Measurements from ENCODE around the gene DDX52.

DDX52 gene

DNA sequence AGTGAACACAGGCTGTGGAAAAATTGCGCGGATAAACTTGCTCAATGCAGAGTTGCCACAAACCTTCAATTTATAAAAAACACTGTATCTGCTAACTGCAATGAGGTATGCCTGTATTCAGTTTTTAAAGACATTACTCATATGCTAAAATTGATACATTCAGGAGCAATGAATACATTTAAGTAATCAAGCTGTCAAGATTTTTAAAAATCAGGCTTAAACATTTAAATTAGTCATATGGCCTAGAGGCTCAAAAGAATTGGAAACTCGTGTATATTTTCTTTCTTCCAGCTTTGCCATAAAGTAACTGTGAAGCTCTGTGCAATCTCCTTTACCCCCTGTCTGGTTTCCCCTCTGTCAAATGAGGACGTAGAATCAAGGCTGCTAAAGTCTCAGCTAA, 38.2 kb downstream of the DDX52 start:
- Histone ChIP-seq H3K9me3 (ENCODE audit: low read length) (peaks cover 13% of the 10 kb centered on the region), H3K36me3 (ENCODE audit: insufficient read depth, low read length) (peaks cover 23% of the 10 kb centered on the region), H3K27me3 (ENCODE audit: insufficient read depth, low read length) (no peaks in the 10 kb centered on the region), H3K4me3 (ENCODE audit: low read length) (no peak overlapping the region), H2AFZ (ENCODE audit: low read depth, low read length) (no peak overlapping the region), H3K4me1 (ENCODE audit: insufficient read depth, low read length) (peaks cover 13% of the 10 kb centered on the region)

DNA sequence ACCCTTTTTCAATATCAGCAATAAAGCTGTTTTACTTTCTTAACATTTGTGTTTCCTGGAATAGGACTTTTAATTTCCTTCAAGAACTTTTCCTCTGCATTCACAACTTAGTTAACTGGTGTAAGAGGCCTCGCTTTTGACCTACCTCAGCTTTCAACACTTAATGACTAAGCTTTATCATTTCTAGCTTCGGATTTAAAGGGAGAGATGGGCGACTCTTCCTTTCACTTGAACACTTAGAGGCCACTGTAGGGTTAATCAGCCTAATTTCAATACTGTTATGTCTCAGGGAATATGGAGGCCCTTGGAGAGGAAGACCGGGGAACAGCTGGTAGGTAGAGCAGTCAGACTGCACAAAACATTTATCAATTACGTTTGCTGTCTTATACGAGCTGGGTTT, 38.7 kb downstream of the DDX52 start:
- Histone ChIP-seq H3K9me3 (ENCODE audit: low read length) (peaks cover 13% of the 10 kb centered on the region), H3K36me3 (ENCODE audit: insufficient read depth, low read length) (peaks cover 27% of the 10 kb centered on the region), H2AFZ (ENCODE audit: low read depth, low read length) (no peak overlapping the region), H3K4me3 (ENCODE audit: low read length) (no peak overlapping the region), H3K27me3 (ENCODE audit: insufficient read depth, low read length) (no peaks in the 10 kb centered on the region), H3K4me1 (ENCODE audit: insufficient read depth, low read length) (peaks cover 8% of the 10 kb centered on the region)

GRCh38 chr17:37598145-37598544, 45.1 kb downstream of the DDX52 start:
- H2AFZ ChIP-seq (ENCODE audit: low read depth, low read length) = no peak overlapping the region
- H3K4me3 ChIP-seq (ENCODE audit: low read length) = no peak overlapping the region
- H3K27me3 ChIP-seq (ENCODE audit: insufficient read depth, low read length) = no peaks in the 10 kb centered on the region
- H3K9me3 ChIP-seq (ENCODE audit: low read length) = no peaks in the 10 kb centered on the region
- no peaks in the 10 kb centered on the region for H3K4me1 ChIP-seq (ENCODE audit: insufficient read depth, low read length)
- peaks cover 54% of the 10 kb centered on the region for H3K36me3 ChIP-seq (ENCODE audit: insufficient read depth, low read length)

- peaks cover 52% of the 10 kb centered on the region for H3K36me3 ChIP-seq (ENCODE audit: insufficient read depth, low read length)
- H3K4me1 ChIP-seq (ENCODE audit: insufficient read depth, low read length) = no peaks in the 10 kb centered on the region
- H3K4me3 ChIP-seq (ENCODE audit: low read length) = no peak overlapping the region
- H3K9me3 ChIP-seq (ENCODE audit: low read length) = no peaks in the 10 kb centered on the region
- no peak overlapping the region for H2AFZ ChIP-seq (ENCODE audit: low read depth, low read length)
- no peaks in the 10 kb centered on the region for H3K27me3 ChIP-seq (ENCODE audit: insufficient read depth, low read length)
Observed at GRCh38 chr17:37592291-37592690, 51.0 kb downstream of the DDX52 start.

DNA sequence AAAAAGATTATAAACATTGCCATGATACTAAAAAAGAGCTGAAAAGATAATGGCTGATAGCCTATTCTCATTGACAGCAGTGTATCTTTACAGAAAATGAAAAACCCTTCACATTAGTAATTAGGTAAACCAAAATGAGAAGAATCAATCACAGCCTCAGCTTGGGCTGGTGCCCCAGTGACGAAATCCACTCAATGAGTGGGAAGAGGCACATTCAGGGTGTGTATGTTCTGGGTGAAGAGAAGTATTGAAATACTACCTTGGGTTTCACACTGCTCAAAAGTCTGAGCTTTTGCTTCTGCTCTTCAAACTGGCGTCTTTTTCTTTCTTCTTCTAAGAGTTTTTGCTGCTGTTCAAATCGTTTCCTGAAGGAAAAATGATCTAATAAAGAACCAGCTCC, 58.2 kb downstream of the DDX52 start:
- no peaks in the 10 kb centered on the region for H3K27me3 ChIP-seq (ENCODE audit: insufficient read depth, low read length)
- peaks cover 61% of the 10 kb centered on the region for H3K36me3 ChIP-seq (ENCODE audit: insufficient read depth, low read length)
- H3K4me1 ChIP-seq (ENCODE audit: insufficient read depth, low read length) = no peaks in the 10 kb centered on the region
- no peak overlapping the region for H2AFZ ChIP-seq (ENCODE audit: low read depth, low read length)
- no peaks in the 10 kb centered on the region for H3K9me3 ChIP-seq (ENCODE audit: low read length)
- no peak overlapping the region for H3K4me3 ChIP-seq (ENCODE audit: low read length)

GRCh38 chr17:37576281-37576680, 67.0 kb downstream of the DDX52 start:
- Histone ChIP-seq H3K36me3 (ENCODE audit: insufficient read depth, low read length) (peaks cover 65% of the 10 kb centered on the region), H3K9me3 (ENCODE audit: low read length) (peaks cover 2% of the 10 kb centered on the region), H3K4me3 (ENCODE audit: low read length) (no peak overlapping the region), H3K27me3 (ENCODE audit: insufficient read depth, low read length) (no peaks in the 10 kb centered on the region), H2AFZ (ENCODE audit: low read depth, low read length) (no peak overlapping the region), H3K4me1 (ENCODE audit: insufficient read depth, low read length) (no peaks in the 10 kb centered on the region)

- Histone ChIP-seq H3K4me1 (ENCODE audit: insufficient read depth, low read length) (no peaks in the 10 kb centered on the region), H3K36me3 (ENCODE audit: insufficient read depth, low read length) (peaks cover 75% of the 10 kb centered on the region), H3K9me3 (ENCODE audit: low read length) (peaks cover 2% of the 10 kb centered on the region), H3K4me3 (ENCODE audit: low read length) (no peak overlapping the region), H3K27me3 (ENCODE audit: insufficient read depth, low read length) (no peaks in the 10 kb centered on the region), H2AFZ (ENCODE audit: low read depth, low read length) (no peak overlapping the region)
Observed at GRCh38 chr17:37574427-37574826, 68.8 kb downstream of the DDX52 start.

DNA sequence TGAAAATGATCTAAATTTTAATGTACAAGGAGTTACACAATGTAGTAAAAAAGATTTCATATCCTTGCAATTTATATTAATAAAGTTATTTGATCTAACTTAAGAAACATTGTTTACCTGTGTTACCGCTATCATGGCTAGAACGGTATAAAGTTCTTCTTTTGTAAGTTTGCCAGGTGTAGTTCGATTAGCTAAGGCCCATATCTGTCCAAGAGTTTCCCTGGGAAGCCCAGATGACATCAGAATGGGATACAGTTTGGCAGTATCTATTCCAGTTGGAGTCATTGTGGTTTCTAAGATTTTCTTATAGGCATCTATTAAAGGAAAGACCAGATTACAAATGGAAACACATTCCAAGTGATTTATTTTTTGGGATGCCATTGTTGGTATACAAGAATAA, 71.6 kb downstream of the DDX52 start:
- Histone ChIP-seq H3K4me1 (ENCODE audit: insufficient read depth, low read length) (no peaks in the 10 kb centered on the region), H3K36me3 (ENCODE audit: insufficient read depth, low read length) (peaks cover 82% of the 10 kb centered on the region), H2AFZ (ENCODE audit: low read depth, low read length) (no peak overlapping the region), H3K27me3 (ENCODE audit: insufficient read depth, low read length) (no peaks in the 10 kb centered on the region), H3K9me3 (ENCODE audit: low read length) (peaks cover 6% of the 10 kb centered on the region), H3K4me3 (ENCODE audit: low read length) (no peak overlapping the region)

DNA sequence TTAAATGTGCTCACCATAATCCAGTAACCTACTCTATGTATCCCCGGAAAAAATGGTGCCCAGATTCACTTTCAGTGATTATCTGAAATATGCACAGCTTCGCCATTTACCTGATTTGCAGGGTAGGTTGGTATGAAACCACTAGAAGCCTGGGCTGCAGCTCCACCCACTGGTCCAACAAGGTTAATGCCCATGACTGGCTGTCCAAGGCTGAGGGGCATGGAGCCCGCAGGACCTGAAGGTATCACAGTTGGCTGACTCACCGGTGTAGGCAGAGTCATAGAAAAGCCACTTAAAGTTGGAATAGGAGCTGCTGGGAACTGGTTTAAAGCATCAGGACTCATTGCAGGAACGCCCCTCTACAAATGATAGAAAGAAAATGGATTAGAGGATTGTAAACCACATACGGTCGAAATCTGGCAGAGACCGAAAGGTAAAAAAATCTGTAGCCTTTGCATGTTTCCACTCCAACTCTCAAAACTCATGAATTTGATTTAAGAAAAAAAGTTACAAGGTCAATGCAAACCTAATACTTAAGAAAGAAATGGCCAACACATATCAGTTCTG, 72.6 kb downstream of the DDX52 start:
- Histone ChIP-seq H3K4me3 (ENCODE audit: low read length) (no peak overlapping the region), H2AFZ (ENCODE audit: low read depth, low read length) (no peak overlapping the region), H3K9me3 (ENCODE audit: low read length) (peaks cover 6% of the 10 kb centered on the region), H3K4me1 (ENCODE audit: insufficient read depth, low read length) (no peaks in the 10 kb centered on the region), H3K27me3 (ENCODE audit: insufficient read depth, low read length) (no peaks in the 10 kb centered on the region), H3K36me3 (ENCODE audit: insufficient read depth, low read length) (peaks cover 76% of the 10 kb centered on the region)

- Histone ChIP-seq H2AFZ (ENCODE audit: low read depth, low read length) (no peak overlapping the region), H3K9me3 (ENCODE audit: low read length) (peaks cover 3% of the 10 kb centered on the region), H3K4me3 (ENCODE audit: low read length) (no peak overlapping the region), H3K4me1 (ENCODE audit: insufficient read depth, low read length) (no peaks in the 10 kb centered on the region), H3K27me3 (ENCODE audit: insufficient read depth, low read length) (no peaks in the 10 kb centered on the region), H3K36me3 (ENCODE audit: insufficient read depth, low read length) (peaks cover 74% of the 10 kb centered on the region)
Observed at GRCh38 chr17:37568350-37569053, 74.7 kb downstream of the DDX52 start.

- Histone ChIP-seq H3K27me3 (ENCODE audit: insufficient read depth, low read length) (no peaks in the 10 kb centered on the region), H3K9me3 (ENCODE audit: low read length) (peaks cover 3% of the 10 kb centered on the region), H3K4me1 (ENCODE audit: insufficient read depth, low read length) (peaks cover 3% of the 10 kb centered on the region), H3K36me3 (ENCODE audit: insufficient read depth, low read length) (peaks cover 68% of the 10 kb centered on the region), H3K4me3 (ENCODE audit: low read length) (no peak overlapping the region), H2AFZ (ENCODE audit: low read depth, low read length) (no peak overlapping the region)
Observed at GRCh38 chr17:37567538-37567937, 75.7 kb downstream of the DDX52 start.

DNA sequence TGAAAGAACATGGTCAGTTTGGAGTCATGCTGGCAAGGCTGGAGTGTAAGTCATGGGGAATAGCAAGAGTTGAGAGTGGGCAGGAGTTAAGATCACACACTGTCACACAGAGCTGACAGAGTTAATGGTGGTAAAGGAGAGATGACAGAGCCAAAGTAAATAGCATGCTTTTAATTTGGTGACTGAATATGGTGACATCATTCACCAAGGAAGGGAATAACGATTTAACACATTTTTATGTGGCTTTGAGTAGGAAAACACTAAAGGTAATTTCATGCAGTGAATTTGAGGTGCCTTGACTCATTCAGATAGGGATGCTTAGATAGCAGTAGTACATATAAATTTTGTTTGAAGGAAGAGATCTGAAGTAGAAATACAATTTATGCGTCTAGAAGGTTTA, 76.1 kb downstream of the DDX52 start:
- H3K9me3 ChIP-seq (ENCODE audit: low read length) = peaks cover 3% of the 10 kb centered on the region
- H3K27me3 ChIP-seq (ENCODE audit: insufficient read depth, low read length) = no peaks in the 10 kb centered on the region
- H3K36me3 ChIP-seq (ENCODE audit: insufficient read depth, low read length) = peaks cover 68% of the 10 kb centered on the region
- no peak overlapping the region for H2AFZ ChIP-seq (ENCODE audit: low read depth, low read length)
- peaks cover 7% of the 10 kb centered on the region for H3K4me1 ChIP-seq (ENCODE audit: insufficient read depth, low read length)
- no peak overlapping the region for H3K4me3 ChIP-seq (ENCODE audit: low read length)

DNA sequence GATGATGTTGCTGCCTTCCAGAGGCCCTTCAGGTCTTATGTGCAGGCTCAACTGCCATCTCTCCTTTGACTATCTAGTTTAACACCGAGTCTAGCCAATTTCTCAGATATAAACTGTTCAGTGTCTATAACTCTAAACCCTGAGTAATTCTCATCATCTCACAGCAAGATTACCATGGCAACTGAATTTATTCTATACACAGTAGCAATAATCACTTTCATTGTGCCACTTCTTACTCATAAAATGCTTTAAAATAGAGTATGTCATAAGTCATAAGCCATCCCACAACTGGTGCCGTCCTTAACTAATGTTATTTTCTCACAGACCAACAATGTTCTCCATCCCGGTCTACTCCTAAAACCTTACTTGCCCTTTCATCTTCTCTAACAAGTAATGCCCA, 79.0 kb downstream of the DDX52 start:
- no peak overlapping the region for H3K4me3 ChIP-seq (ENCODE audit: low read length)
- H3K27me3 ChIP-seq (ENCODE audit: insufficient read depth, low read length) = no peaks in the 10 kb centered on the region
- peaks cover 3% of the 10 kb centered on the region for H3K9me3 ChIP-seq (ENCODE audit: low read length)
- H3K36me3 ChIP-seq (ENCODE audit: insufficient read depth, low read length) = peaks cover 64% of the 10 kb centered on the region
- peaks cover 10% of the 10 kb centered on the region for H3K4me1 ChIP-seq (ENCODE audit: insufficient read depth, low read length)
- H2AFZ ChIP-seq (ENCODE audit: low read depth, low read length) = no peak overlapping the region
